Fibroblast of peridontal ligament (primary cell): ENCODE measurements around the gene CLEC12A.
A peak's percentile ranks its signal among the peaks of the same experiment; 100 is the strongest.

Experiments used
- DNase-seq: peaks from one replicate; pipeline ENCODE4 v3.0.0-alpha.2; 2010; ENCODE audit errors: extremely low read depth

The CLEC12A gene

DNA sequence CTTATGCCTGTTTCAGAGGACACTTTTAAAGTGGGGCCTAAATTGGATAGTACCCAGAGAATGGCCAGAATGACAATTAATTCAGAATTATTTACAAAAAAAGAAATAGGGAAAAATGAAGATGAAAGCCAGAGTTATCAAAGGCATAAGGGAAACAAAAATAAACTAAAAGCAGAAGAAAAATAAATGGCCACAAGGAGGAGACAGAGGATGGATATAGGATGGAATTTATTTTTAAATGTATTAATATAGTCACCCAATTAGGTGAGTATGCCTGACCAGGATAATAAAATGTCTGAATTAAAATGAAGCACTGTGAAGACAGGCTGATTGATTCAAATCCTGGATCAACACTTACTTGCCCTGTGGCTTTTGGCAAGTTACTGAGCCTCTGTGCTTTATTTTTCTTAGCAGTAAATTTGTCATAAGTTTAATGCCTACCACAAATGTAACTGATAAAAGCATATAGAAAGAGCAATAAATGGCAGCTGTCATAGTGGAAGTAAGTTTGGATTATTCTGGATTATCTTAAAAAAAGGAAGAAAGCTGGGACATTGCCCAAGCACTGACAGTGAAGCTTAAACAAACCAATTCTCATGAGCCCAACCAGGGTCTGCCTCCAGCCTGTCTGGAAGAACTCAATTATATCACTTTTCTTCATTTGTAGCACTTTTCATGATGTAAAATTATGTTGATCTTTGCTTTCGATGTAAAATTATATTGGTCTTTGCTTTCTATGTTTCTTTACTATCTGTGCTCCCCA, 62.8 kb downstream of the CLEC12A start:
- peak; percentile 5 for DNase-seq
